ENCODE measurements around the gene NFX1.

The NFX1 gene

DNA sequence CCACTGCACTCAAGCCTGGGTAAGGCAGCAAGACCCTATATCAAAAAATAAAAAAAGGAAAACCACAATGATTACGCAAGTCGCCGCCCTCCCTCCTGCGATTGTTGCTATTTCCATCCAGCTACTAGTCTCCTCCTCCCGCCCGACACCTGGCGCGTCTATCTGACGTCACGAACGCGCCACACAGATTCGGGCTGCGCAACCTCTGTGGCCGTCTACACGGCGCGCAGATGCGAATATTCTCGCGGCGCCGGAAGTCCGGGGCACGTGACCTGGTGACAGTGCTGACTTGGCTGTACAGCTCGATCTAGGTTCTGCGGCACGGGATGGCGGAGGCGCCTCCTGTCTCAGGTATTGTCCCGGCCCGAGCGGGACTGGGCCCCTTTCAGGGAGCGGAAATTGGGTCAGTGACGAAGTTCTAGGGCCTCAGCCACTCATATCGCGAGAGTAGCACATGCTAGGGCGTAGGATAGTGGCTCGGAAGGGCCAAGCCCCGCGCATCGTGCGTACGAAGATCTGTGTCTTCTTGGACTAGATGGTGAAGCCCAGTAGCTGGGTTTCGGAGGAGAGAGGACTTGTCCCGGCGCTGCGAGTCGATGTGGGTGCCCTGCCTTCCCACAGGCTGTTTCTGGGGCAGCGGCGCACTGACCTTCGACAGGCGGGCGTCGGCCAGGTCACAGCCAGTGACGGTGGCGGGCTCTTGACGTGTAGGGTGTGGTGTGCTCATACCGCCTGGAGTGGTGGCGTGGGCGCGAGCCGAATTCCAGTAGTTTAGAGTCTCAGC, at the start of gene NFX1 (continued):
- TF ChIP-seq, protein P1, sequence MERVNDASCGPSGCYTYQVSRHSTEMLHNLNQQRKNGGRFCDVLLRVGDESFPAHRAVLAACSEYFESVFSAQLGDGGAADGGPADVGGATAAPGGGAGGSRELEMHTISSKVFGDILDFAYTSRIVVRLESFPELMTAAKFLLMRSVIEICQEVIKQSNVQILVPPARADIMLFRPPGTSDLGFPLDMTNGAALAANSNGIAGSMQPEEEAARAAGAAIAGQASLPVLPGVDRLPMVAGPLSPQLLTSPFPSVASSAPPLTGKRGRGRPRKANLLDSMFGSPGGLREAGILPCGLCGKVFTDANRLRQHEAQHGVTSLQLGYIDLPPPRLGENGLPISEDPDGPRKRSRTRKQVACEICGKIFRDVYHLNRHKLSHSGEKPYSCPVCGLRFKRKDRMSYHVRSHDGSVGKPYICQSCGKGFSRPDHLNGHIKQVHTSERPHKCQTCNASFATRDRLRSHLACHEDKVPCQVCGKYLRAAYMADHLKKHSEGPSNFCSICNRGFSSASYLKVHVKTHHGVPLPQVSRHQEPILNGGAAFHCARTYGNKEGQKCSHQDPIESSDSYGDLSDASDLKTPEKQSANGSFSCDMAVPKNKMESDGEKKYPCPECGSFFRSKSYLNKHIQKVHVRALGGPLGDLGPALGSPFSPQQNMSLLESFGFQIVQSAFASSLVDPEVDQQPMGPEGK (tag by site-specific recombination; IDR thresholded peaks at IDR 0.05) = no peak; the same call in 1 of the 2 replicates
- TF ChIP-seq ZNF624 (tag by site-specific recombination; IDR thresholded peaks at IDR 0.05) (no peak), ZNF596 (tag by site-specific recombination; IDR thresholded peaks at IDR 0.05) (no peak), ZFP37 (tag by site-specific recombination; IDR thresholded peaks at IDR 0.05) (0 out of 2 replicates have a peak, but pooled peaks have one; percentile 50), PRDM1 (tag by site-specific recombination; IDR thresholded peaks at IDR 0.05) (no peak), ZNF266 (tag by site-specific recombination; IDR thresholded peaks at IDR 0.05; ENCODE audit: low read depth) (no peak), SP3 (tag by site-specific recombination; IDR thresholded peaks at IDR 0.05) (peak; percentile 82), KLF7 (tag by site-specific recombination; IDR thresholded peaks at IDR 0.05; ENCODE audit: borderline replicate concordance) (0 out of 2 replicates have a peak, but pooled peaks have one; percentile 52), KLF1 (tag by site-specific recombination; IDR thresholded peaks at IDR 0.05) (peak; percentile 72), ZNF416 (tag by site-specific recombination; IDR thresholded peaks at IDR 0.05) (no peak), OSR2 (tag by site-specific recombination; IDR thresholded peaks at IDR 0.05) (peak; percentile 62), ZFP69B (tag by site-specific recombination; IDR thresholded peaks at IDR 0.05) (no peak), ZNF585B (tag by site-specific recombination; IDR thresholded peaks at IDR 0.05) (no peak), ZNF600 (tag by site-specific recombination; IDR thresholded peaks at IDR 0.05) (0 out of 2 replicates have a peak, but pooled peaks have one; percentile 43), ZNF202 (tag by site-specific recombination; IDR thresholded peaks at IDR 0.05; ENCODE audit: borderline replicate concordance) (no peak), ZNF837 (tag by site-specific recombination; IDR thresholded peaks at IDR 0.05) (no peak), ZNF660 (tag by site-specific recombination; IDR thresholded peaks at IDR 0.05) (no peak; the same call in 1 of the 2 replicates), ZNF544 (tag by site-specific recombination; IDR thresholded peaks at IDR 0.05) (no peak), ZNF350 (tag by site-specific recombination; IDR thresholded peaks at IDR 0.05) (no peak), ZNF664 (tag by site-specific recombination; IDR thresholded peaks at IDR 0.05) (no peak), ZNF138 (tag by site-specific recombination; IDR thresholded peaks at IDR 0.05; ENCODE audit: borderline replicate concordance) (no peak), YY1 (tag by site-specific recombination; IDR thresholded peaks at IDR 0.05) (0 out of 2 replicates have a peak, but pooled peaks have one; percentile 66), ZNF510 (tag by site-specific recombination; IDR thresholded peaks at IDR 0.05; ENCODE audit: insufficient replicate concordance) (no peak), HOXC10 (CRISPR knock-in tag; IDR thresholded peaks at IDR 0.05) (no peak), ZBTB8A (tag by site-specific recombination; IDR thresholded peaks at IDR 0.05) (peak; percentile 48), ZNF48 (tag by site-specific recombination; IDR thresholded peaks at IDR 0.05) (no peak), ZNF701 (tag by site-specific recombination; IDR thresholded peaks at IDR 0.05) (no peak), ZNF366 (tag by site-specific recombination; conservative IDR thresholded peaks at IDR 0.05) (peak; percentile 92), ZNF324 (tag by site-specific recombination; IDR thresholded peaks at IDR 0.05) (peak; percentile 90)
- TF ChIP-seq, protein P2, sequence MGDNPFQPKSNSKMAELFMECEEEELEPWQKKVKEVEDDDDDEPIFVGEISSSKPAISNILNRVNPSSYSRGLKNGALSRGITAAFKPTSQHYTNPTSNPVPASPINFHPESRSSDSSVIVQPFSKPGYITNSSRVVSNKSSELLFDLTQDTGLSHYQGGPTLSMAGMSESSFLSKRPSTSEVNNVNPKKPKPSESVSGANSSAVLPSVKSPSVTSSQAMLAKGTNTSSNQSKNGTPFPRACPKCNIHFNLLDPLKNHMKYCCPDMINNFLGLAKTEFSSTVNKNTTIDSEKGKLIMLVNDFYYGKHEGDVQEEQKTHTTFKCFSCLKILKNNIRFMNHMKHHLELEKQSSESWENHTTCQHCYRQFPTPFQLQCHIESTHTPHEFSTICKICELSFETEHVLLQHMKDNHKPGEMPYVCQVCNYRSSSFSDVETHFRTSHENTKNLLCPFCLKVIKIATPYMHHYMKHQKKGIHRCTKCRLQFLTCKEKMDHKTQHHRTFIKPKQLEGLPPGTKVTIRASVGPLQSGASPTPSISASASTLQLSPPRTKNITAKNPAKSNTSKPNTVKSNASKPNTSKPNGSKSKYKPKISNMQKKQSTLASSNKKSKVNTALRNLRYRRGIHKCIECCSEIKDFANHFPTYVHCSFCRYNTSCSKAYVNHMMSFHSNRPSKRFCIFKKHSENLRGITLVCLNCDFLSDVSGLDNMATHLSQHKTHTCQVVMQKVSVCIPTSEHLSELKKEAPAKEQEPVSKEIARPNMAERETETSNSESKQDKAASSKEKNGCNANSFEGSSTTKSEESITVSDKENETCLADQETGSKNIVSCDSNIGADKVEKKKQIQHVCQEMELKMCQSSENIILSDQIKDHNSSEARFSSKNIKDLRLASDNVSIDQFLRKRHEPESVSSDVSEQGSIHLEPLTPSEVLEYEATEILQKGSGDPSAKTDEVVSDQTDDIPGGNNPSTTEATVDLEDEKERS (tag by site-specific recombination; IDR thresholded peaks at IDR 0.05) = no peak
- TF ChIP-seq, protein P3, sequence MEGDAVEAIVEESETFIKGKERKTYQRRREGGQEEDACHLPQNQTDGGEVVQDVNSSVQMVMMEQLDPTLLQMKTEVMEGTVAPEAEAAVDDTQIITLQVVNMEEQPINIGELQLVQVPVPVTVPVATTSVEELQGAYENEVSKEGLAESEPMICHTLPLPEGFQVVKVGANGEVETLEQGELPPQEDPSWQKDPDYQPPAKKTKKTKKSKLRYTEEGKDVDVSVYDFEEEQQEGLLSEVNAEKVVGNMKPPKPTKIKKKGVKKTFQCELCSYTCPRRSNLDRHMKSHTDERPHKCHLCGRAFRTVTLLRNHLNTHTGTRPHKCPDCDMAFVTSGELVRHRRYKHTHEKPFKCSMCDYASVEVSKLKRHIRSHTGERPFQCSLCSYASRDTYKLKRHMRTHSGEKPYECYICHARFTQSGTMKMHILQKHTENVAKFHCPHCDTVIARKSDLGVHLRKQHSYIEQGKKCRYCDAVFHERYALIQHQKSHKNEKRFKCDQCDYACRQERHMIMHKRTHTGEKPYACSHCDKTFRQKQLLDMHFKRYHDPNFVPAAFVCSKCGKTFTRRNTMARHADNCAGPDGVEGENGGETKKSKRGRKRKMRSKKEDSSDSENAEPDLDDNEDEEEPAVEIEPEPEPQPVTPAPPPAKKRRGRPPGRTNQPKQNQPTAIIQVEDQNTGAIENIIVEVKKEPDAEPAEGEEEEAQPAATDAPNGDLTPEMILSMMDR (tag by site-specific recombination; IDR thresholded peaks at IDR 0.05) = no peak
- TF ChIP-seq, protein P4, sequence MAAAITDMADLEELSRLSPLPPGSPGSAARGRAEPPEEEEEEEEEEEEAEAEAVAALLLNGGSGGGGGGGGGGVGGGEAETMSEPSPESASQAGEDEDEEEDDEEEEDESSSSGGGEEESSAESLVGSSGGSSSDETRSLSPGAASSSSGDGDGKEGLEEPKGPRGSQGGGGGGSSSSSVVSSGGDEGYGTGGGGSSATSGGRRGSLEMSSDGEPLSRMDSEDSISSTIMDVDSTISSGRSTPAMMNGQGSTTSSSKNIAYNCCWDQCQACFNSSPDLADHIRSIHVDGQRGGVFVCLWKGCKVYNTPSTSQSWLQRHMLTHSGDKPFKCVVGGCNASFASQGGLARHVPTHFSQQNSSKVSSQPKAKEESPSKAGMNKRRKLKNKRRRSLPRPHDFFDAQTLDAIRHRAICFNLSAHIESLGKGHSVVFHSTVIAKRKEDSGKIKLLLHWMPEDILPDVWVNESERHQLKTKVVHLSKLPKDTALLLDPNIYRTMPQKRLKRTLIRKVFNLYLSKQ (tag by site-specific recombination; IDR thresholded peaks at IDR 0.05; ENCODE audit: borderline replicate concordance) = no peak
